GM21367 (cell line): ENCODE measurements around the gene IGHMBP2.

Experiments
- ATAC-seq: cut with Tn5 transposase; IDR thresholded peaks from one replicate; pipeline ENCODE4 v1.9.1; 2021; ENCODE audit not compliant: unreplicated experiment

IGHMBP2 gene

GRCh38 chr11:68978626-68978930, 74.9 kb downstream of the IGHMBP2 start:
- ATAC-seq = no peak

GRCh38 chr11:68978931-68979594, 75.4 kb downstream of the IGHMBP2 start:
- no peak for ATAC-seq

- no peak for ATAC-seq
These were observed 76.5 kb downstream of the IGHMBP2 start for GRCh38 chr11:68979931-68980775.

- no peak for ATAC-seq
These were observed 77.0 kb downstream of the IGHMBP2 start, which contains the start of gene MRGPRD for GRCh38 chr11:68980776-68981065. TSS of gene MRGPRD (minus strand) at chr11:68980986. CDS start at chr11:68980986, 0 bp downstream.

GRCh38 chr11:68982134-68982533, 78.4 kb downstream of the IGHMBP2 start:
- ATAC-seq = no peak

GRCh38 chr11:68983801-68984200, 80.1 kb downstream of the IGHMBP2 start:
- no peak for ATAC-seq

DNA sequence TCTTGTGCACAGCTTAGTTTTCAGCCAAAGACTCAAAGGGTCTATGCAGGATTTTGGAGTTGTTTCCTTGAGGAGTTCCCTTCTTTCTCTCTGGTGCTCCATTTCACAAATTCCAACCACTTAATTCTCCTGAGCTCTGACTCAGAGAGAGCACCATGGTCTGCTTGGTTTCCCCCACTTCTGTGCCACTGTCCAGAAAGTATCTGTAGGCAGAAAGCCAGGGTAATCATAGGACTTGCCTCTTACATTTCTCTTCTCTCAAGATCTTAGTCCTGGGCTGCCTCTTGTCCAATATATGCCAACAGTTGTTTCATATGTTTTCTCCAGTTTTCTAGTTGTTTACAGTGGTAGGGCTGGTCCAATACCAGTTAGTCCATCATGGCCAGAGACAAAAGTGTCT, 83.5 kb downstream of the IGHMBP2 start:
- no peak for ATAC-seq

- no peak for ATAC-seq
These were observed 84.8 kb downstream of the IGHMBP2 start for GRCh38 chr11:68988491-68988890.
